GM12874 (cell line): ENCODE data around the gene PERM1.
A peak's percentile ranks its signal among the peaks of the same experiment; 100 is the strongest.

Experiments used
- TF ChIP-seq, protein P1 (sequence below): IDR thresholded peaks from 2 replicates; pipeline ENCODE4 v1.5.1; 2011; ENCODE audit warnings: low read depth, mild to moderate bottlenecking, control low read depth, low read length, moderate library complexity; ENCODE audit not compliant: insufficient read depth

The PERM1 gene

DNA sequence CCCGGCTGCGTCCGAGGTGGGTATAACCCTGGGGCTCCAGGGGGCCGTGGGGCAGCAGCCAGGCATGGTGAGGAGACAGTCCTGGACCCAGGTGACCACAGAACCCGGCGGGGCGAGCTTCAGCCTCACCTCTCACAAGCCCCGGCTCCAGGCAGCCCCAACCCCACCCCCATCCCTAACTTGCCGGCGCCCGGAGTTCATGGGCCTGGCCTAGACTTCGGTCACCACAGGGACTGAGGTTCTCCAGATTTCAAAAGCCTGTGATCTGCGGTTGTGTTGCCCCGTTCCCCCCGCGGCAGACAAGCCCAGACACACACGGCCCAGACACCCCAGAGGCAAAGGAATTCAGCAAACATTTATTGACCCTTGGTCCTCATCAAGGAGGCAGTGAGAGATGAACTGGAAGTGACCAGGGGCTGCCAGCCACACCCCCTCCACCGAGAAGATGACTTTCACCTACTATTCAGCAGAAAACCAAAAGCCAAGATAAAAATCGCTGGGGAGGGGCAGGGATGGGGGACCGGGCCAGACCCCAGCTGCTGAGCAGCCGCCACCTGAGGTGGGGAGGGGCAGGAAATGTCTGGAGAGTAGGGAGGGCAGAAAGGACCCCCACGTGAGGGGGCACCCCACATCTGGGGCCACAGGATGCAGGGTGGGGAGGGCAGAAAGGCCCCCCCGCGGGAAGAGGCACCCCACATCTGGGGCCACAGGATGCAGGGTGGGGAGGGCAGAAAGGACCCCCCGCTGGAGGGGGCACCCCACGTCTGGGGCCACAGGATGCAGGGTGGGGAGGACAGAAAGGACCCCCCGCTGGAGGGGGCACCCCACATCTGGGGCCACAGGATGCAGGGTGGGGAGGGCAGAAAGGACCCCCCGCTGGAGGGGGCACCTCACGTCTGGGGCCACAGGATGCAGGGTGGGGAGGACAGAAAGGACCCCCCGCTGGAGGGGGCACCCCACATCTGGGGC is 14.1 kb upstream of the PERM1 start:
- TF ChIP-seq, protein P1, sequence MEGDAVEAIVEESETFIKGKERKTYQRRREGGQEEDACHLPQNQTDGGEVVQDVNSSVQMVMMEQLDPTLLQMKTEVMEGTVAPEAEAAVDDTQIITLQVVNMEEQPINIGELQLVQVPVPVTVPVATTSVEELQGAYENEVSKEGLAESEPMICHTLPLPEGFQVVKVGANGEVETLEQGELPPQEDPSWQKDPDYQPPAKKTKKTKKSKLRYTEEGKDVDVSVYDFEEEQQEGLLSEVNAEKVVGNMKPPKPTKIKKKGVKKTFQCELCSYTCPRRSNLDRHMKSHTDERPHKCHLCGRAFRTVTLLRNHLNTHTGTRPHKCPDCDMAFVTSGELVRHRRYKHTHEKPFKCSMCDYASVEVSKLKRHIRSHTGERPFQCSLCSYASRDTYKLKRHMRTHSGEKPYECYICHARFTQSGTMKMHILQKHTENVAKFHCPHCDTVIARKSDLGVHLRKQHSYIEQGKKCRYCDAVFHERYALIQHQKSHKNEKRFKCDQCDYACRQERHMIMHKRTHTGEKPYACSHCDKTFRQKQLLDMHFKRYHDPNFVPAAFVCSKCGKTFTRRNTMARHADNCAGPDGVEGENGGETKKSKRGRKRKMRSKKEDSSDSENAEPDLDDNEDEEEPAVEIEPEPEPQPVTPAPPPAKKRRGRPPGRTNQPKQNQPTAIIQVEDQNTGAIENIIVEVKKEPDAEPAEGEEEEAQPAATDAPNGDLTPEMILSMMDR, result no peak

DNA sequence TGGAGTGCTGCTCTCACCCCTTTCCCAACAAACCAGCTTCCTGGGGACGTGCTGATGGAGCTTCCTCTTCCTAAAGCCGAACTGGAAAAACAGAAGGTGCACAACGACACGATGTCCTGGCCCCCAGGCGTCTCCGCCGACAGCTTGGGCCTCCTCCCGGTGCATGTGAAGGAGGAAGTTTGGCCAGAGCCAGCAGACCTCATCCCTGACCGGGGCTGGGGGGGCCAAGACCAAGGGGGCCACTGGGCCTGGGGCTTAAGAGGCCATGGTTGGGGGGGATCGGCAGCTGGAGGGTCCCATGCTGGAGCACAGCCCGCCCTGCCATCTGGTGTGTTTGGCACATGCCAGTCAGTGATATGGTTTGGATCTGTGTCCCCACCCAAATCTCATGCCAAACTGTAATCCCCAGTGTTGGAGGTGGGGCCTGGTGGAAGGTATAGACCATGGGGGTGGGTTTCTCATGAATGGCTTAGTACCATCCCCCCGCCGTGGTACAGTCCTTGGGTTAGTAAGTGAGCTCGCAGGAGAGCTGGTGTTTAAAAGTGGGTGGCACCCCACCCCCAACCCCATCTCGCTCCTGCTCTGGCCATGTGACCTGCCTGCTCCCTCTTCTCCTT is 11.6 kb upstream of the PERM1 start:
- TF ChIP-seq, protein P1, result no peak

DNA sequence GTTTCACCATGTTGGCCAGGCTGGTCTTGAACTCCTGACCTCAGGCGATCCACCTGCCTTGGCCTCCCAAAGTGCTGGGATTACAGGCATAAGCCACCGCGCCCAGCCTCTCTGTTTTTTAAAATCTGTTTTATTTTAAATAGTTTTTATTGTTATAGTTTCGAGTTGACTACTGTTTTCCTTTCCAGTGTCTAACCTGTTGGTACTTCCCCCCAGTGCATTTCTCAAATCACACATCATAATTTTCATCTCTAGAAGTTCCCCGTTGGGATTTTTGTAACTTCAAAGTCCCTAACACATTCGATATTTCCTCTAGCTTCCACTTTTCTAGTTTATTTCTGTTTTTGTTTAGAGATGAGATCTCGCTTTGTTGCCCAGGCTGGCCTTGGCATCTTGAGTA is 10.5 kb upstream of the PERM1 start:
- TF ChIP-seq, protein P1, result no peak

DNA sequence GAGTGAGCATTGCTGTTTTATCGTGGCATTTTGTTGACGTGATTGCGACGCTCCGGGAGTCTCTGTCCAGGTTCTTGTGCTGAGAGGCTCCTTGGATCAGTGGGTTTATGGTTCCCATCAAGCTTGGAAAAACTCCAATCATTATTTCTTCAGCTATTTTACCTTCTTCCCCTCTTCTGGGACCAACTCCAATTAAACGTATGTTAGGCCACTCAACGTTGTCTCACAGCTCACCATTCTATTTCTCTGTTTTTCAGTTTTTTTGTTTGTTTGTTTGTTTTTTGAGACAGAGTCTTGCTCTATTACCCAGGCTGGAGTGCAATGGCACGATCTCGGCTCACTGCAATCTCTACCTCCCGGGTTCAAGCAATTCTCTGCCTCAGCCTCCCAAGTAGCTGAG is 10.0 kb upstream of the PERM1 start:
- TF ChIP-seq, protein P1, result no peak

DNA sequence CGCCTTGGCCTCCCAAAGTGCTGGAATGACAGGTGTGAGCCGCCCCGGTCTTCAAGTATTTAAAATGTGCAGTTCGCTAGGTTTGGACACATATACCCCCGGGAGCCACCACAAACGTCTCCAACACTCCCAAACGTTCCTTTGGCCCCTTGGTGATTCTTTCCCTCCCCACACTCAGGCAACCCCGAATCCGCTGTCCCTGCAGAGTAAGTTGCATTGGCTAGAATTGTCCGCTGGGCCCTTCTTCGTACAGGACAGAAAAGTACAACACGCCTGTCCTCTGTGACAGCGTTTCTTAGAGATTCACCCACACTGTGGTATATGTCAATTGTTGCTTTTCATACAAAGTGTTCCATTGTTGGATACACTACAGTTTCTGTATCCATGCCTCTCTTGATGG is 3.2 kb upstream of the PERM1 start:
- TF ChIP-seq, protein P1, result no peak

DNA sequence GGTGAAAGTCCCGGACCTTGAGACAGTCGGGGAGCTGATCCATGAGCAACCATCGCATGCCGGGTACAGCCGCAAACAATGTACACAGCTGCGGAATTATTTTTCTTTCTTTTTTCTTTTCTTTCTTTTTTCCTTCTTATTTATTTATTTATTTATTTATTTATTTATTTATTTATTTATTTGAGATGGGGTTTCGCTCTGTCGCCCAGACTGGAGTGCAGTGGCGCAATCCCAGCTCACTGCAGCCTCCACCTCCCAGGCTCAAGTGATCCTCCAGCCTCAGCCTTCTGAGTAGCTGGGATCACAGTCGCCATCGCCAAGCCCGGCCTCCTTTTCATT is 2.6 kb upstream of the PERM1 start:
- TF ChIP-seq, protein P1, result no peak

DNA sequence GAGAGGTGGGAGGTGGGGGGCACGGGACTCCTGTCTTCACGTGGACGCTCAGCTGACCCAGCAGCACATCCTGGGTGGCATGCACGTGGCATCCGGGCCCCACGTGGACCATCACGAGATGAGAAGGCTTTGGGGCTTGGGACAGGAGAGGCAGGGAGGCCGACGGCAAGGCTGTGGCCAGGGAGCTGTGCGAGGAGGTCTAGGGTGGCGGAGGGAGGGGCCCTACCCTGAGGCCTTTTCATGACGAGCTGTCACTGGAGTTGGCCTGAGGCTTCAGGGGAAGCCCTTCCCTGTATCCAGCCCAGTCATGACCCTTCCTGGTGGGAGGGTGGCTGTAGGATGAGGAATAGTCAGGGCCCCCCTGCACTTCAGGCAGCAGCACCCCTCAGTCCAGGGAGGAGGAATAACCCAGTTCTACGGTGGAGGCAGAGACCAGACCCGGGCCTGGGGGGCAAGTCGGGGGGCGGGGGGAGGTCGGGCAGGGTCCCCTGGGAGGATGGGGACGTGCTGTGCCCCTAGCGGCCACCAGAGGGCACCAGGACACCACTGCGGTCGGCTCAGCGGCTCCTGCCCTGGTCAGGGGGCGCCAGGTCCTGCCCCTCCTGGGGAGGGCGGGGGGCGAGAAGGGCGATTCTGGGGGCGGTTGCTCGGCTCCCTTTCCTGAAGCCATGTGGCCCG is 2.0 kb upstream of the PERM1 start:
- TF ChIP-seq, protein P1, result peak; percentile 95
